Measurements from ENCODE around the gene IL12RB2.

GRCh38 chr1:67273591-67273990 is 34.1 kb upstream of the IL12RB2 start:
- TF ChIP-seq TAF1 (IDR thresholded peaks at IDR 0.05; ENCODE audit: low read depth, low read length) (no peak), POLR2AphosphoS5 (IDR thresholded peaks at IDR 0.05; ENCODE audit: low read depth, low read length) (no peak), POLR2A (IDR thresholded peaks at IDR 0.05; ENCODE audit: low read depth, low read length) (no peak), PAX5 (IDR thresholded peaks at IDR 0.05; ENCODE audit: insufficient read depth, low read length, severe bottlenecking) (no peak), POU2F2 (IDR thresholded peaks at IDR 0.05; ENCODE audit: low read depth, low read length) (no peak), SPI1 (IDR thresholded peaks at IDR 0.05; ENCODE audit: low read depth, low read length) (no peak)

All from GM12891 (cell line).